PC-3 (cell line): ENCODE results near the gene HNRNPAB.

Experiments used
- CTCF ChIP-seq: fragments of 300-600 bp; sonication (generic); conservative IDR thresholded peaks from 2 replicates; pipeline ENCODE4 v1.5.1; 2017; ENCODE audit warnings: antibody characterized with exemption, low read depth, mild to moderate bottlenecking, low read length
- EZH2 ChIP-seq: fragments of 300-600 bp; sonication (generic); IDR thresholded peaks from one replicate; pipeline ENCODE4 v1.6.1; 2017; ENCODE audit warnings: antibody characterized with exemption, mild to moderate bottlenecking, low read length; ENCODE audit not compliant: unreplicated experiment

GRCh38 chr5:178225174-178225573, 20.8 kb downstream of the HNRNPAB start:
- no peak for TF ChIP-seq EZH2
- no peak for TF ChIP-seq CTCF
